NT2/D1 (cell line): ENCODE measurements around the gene PDK1.
"Not testable (repeated sequence)": the region's sequence is repeated elsewhere in the genome, so short reads cannot be mapped to it uniquely, and the experiment has no call there.

Experiments
- DNase-seq: peaks from one replicate; pipeline ENCODE4 v3.0.0-alpha.2; 2011; ENCODE audit warnings: low read depth, low spot score
- H3K27me3 ChIP-seq: 2 replicates; pipeline ENCODE4 v1.6.0; 2011; ENCODE audit warnings: mild to moderate bottlenecking; ENCODE audit not compliant: insufficient read length, insufficient read depth
- H3K36me3 ChIP-seq: 2 replicates; pipeline ENCODE4 v1.6.1; 2011; ENCODE audit warnings: mild to moderate bottlenecking, low read length, mixed read lengths; ENCODE audit not compliant: insufficient read depth, insufficient read length
- H3K4me1 ChIP-seq: 2 replicates; pipeline ENCODE4 v1.5.1; 2011; ENCODE audit not compliant: insufficient read depth, insufficient read length
- H3K4me3 ChIP-seq: 2 replicates; pipeline ENCODE4 v1.5.1; 2011; ENCODE audit warnings: low read depth; ENCODE audit not compliant: insufficient read length
- H3K9ac ChIP-seq: 2 replicates; pipeline ENCODE4 v1.6.0; 2011; ENCODE audit warnings: low read depth; ENCODE audit not compliant: insufficient read length
- H3K9me3 ChIP-seq: 2 replicates; pipeline ENCODE4 v1.5.1; 2011; ENCODE audit warnings: mild to moderate bottlenecking, low read length; ENCODE audit not compliant: insufficient read depth
- SUZ12 ChIP-seq: IDR thresholded peaks from 2 replicates; pipeline ENCODE4 v1.6.1; 2011; ENCODE audit not compliant: insufficient read length, insufficient read depth; ENCODE audit errors: extremely low read depth
- YY1 ChIP-seq: IDR thresholded peaks from 2 replicates; pipeline ENCODE4 v1.6.1; 2011; ENCODE audit not compliant: insufficient read length, insufficient read depth
- ZNF274 ChIP-seq: IDR thresholded peaks from 2 replicates; pipeline ENCODE4 v1.6.1; 2011; ENCODE audit warnings: mild to moderate bottlenecking, low read depth, low read length

Gene PDK1

DNA sequence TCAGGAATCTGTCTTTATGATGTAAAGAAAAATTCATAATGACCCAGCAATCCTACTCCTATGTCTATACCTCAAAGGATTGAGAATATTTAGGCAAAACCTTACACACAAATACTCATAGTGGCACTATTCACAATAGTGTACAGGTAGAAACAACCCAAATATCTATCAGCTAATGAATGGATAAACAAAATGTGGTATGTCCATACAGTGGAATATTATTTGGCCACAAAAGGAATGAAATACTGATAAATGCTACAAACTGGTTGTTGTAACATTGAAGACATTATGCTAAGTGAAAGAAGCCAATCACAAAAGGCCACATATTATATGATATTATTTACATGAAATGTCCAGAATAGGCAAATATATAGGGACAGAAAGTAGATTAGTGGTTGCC, 24.7 kb downstream of the PDK1 start:
- Histone ChIP-seq H3K27me3 (no peaks in the 10 kb centered on the region), H3K9ac (no peak overlapping the region), H3K36me3 (peaks cover 12% of the 10 kb centered on the region), H3K9me3 (peaks cover 31% of the 10 kb centered on the region), H3K4me3 (no peak overlapping the region), H3K4me1 (no peaks in the 10 kb centered on the region)
- TF ChIP-seq YY1 (no peak), ZNF274 (no peak), SUZ12 (no peak)
- DNase-seq, result no peak

DNA sequence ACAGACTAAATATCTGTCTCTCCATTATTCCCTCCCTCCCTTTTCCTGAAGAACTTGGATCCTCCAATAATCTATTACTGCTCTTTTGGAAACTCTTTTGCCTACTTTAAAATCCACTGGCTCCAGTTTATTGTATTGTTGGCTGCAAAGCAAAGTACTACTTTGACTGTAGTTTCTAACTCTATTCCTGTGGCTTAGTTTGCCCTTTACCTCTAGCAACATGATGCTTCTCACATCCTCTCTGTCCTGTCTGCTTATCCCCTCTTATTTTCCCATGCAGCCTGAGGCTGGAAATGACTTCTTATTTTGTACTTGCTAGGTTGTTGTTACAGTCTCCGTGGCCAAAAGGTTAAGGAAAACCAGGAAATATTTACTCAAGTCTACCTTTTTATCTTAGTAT, 26.8 kb downstream of the PDK1 start:
- Histone ChIP-seq H3K4me3 (no peak overlapping the region), H3K9ac (no peak overlapping the region), H3K36me3 (peaks cover 23% of the 10 kb centered on the region), H3K27me3 (no peaks in the 10 kb centered on the region), H3K4me1 (no peaks in the 10 kb centered on the region), H3K9me3 (peaks cover 17% of the 10 kb centered on the region)
- DNase-seq, result no peak
- TF ChIP-seq SUZ12 (no peak), ZNF274 (no peak), YY1 (no peak)

DNA sequence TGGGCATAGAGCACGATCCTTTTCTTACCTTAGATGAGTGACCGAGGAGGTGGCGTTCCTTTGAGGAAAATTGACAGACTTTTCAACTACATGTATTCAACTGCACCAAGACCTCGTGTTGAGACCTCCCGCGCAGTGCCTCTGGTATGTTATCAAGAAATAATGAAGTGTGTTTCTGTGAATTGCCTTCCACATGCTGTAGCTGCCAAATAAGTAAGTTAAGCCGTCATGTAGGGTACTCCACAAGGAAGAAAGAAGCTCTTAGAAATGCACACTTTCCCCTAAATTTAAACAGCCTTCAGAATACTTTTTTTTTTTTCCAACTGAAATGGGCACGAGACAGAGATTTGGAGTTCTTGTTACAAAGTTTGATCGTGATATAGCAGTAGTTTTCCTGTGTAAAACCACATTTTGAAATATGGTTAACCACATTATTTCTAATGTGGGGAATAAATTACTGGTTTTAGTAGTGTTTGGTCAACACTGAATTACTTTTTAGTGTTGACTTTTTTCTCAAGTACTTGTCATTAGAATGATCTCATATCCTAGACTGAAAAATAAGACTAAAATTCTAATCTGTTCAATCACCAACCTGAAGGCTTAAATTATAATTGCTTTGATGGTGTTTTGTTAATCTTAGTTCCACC, 30.5 kb downstream of the PDK1 start:
- TF ChIP-seq ZNF274 (no peak), SUZ12 (no peak), YY1 (no peak)
- peaks cover 39% of the 10 kb centered on the region for H3K36me3 ChIP-seq
- peaks cover 27% of the 10 kb centered on the region; the same call in 1 of the 2 replicates for H3K9me3 ChIP-seq
- DNase-seq, result no peak
- no peak overlapping the region for H3K4me3 ChIP-seq
- no peak overlapping the region for H3K9ac ChIP-seq
- no peaks in the 10 kb centered on the region for H3K27me3 ChIP-seq
- no peaks in the 10 kb centered on the region for H3K4me1 ChIP-seq

DNA sequence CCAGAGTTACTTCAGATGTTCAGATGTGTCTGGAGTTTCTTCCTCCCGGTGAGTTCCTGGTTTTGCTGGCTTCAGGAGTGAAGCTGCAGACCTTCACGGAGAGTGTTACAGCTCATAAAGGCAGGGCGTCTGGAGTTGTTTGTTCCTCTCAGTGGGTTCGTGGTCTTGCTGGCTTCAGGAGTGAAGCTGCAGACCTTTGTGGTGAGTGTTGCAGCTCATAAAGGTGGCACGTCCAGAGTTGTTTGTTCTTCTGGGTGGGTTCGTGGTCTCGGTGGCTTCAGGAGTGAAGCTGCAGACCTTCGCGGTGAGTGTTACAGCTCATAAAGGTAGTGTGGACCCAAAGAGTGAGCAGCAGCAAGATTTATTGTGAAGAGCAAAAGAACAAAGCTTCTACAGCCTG, 31.3 kb downstream of the PDK1 start:
- not testable (repeated sequence) for H3K4me1 ChIP-seq, DNase-seq, H3K27me3 ChIP-seq, H3K9ac ChIP-seq, H3K4me3 ChIP-seq
- Histone ChIP-seq H3K36me3 (peaks cover 34% of the 10 kb centered on the region), H3K9me3 (peaks cover 27% of the 10 kb centered on the region; the same call in 1 of the 2 replicates)

DNA sequence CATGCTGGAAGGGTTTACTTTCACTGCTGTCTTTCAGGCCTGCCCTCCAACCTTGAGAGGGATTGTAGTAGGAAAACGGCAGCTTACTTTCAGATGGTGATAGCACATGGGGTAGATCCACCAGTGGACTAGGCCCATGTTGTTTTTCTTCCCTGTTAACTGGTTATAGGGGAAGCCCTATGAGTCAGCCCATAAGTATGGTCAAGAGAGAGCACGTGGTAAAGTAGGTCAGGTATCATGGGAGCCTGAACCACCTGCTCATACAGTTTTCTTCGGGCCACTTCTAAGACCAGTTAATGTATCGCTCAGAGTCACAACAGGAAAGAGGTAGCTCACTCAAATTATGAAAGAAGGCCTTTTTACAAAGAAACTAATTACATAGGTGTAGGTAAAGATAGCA, 33.0 kb downstream of the PDK1 start:
- peaks cover 37% of the 10 kb centered on the region for H3K36me3 ChIP-seq
- no peak overlapping the region for H3K4me3 ChIP-seq
- no peaks in the 10 kb centered on the region for H3K27me3 ChIP-seq
- H3K9me3 ChIP-seq, result peaks cover 27% of the 10 kb centered on the region; the same call in 1 of the 2 replicates
- no peak for DNase-seq
- no peaks in the 10 kb centered on the region for H3K4me1 ChIP-seq
- no peak overlapping the region for H3K9ac ChIP-seq
- TF ChIP-seq SUZ12 (no peak), ZNF274 (no peak), YY1 (no peak)

DNA sequence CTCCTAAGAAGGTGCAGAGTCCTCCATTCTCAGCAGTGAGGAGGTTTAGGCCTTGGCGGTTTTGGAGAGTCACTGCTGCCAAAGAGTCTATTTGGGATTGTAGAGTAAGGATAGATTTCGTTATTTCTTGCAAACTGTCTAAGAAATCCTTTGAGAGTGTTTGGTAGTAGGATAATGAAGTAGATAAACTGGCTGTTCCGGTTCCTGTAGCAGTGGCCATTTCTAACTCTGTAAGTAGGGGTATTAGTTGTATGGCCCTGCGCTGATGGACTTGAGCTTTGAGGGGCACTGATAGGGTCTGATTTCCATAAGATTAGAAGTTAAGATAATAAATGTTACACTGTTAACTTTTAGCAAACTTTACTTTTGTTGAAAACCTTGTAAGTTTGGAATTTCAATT, 35.5 kb downstream of the PDK1 start:
- H3K36me3 ChIP-seq, result peaks cover 41% of the 10 kb centered on the region
- H3K9me3 ChIP-seq, result peaks cover 27% of the 10 kb centered on the region; the same call in 1 of the 2 replicates
- not testable (repeated sequence) for H3K9ac ChIP-seq, H3K4me3 ChIP-seq, H3K27me3 ChIP-seq, DNase-seq, H3K4me1 ChIP-seq

DNA sequence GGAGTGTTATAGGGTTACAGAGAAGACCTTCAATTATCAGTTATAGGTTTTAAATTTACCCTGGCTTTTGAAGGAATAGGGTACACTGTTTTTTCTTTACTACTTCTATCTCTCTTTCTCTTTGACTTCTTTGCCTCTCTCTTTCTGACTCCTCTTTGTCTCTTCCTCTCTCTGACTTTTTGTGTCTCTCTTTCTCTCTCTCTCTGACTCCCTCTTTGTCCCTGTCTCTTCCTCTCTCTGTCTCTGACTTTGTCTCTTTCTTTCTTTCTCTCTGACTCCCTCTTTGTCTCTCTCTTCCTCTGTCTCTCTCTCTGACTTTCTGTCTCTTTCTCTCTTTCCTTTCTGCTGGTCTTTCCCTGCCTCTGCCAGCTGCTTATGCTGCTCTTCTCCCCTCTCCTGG, 36.3 kb downstream of the PDK1 start:
- H3K36me3 ChIP-seq, result peaks cover 44% of the 10 kb centered on the region
- not testable (repeated sequence) for H3K9ac ChIP-seq, H3K27me3 ChIP-seq, DNase-seq, H3K4me3 ChIP-seq, H3K4me1 ChIP-seq
- H3K9me3 ChIP-seq, result peaks cover 26% of the 10 kb centered on the region; the same call in 1 of the 2 replicates

DNA sequence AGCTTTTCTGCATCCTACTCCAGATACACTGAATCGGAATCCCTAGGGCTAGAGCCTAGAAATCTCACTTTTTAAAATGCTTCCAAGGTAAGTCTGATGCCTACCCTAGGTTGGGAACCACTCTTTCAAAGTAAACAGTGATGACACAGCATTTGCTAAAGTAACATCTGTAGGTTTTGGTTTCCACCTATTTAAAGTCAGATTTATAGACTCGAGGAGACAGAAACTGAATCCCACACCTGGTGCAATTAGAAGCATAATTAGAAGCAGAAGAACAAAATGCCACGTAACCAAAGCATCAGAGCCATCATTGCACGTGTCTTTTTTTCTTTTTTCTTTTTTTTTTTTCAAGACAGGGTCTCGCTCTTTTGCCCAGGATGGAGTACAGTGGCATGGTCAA, 40.9 kb downstream of the PDK1 start:
- H3K9ac ChIP-seq, result no peak overlapping the region
- DNase-seq, result no peak
- H3K27me3 ChIP-seq, result no peaks in the 10 kb centered on the region
- no peaks in the 10 kb centered on the region for H3K4me1 ChIP-seq
- no peak overlapping the region for H3K4me3 ChIP-seq
- H3K36me3 ChIP-seq, result peaks cover 31% of the 10 kb centered on the region
- TF ChIP-seq YY1 (no peak), SUZ12 (no peak), ZNF274 (no peak)
- H3K9me3 ChIP-seq, result no peaks in the 10 kb centered on the region
